Measurements from ENCODE around the gene RDH13. TPM values are rescaled to one million over a fixed set of nuclear protein-coding genes. Genes with fewer than 3 reads are reported as not detected.

The RDH13 gene
- total and polyA plus RNA-seq, 10 of the 15 experiments (the other 5 are each of a cell fraction or from before 2014, with no cell fraction given) = 1.3 to 11.6 (median 8.9) TPM

DNA sequence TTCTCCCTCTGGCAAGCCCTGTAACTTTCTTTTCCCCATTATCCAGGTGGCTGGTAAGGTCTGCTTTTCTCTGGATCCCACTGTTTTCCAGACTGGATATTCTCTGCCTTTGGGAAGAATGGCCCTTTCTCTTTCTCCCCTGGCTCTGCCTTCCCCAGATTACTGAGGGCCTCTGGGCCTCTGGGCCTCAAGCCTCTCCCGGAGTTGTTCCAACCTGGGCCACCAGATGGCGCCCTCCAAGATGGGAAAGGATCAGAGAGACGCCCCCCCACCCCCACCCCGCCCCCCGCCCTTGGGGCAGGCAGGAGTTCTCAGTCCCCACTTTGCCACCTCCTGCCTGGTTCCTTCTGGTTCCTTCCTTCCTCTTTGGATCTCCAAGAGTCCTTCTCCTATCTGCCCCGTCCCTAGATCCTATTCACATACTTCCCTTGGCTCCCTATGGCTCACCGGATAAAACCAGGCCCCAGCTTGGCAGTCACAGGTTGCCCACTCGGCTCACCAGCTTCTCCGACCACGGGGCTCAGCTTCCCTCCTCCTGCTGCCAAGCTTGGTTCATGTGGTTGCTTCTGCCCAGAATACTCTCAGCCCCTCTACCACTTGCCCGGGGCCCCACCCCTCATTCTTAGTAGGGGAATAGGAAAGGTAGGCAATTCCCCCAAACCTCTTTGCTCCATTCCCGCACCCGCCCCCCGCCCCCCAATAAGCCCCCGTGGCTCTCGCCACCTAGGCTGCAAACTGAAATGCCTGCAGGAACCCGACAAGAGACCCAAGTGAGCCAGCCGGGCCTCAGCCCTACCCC, 25.8 kb upstream of the RDH13 start (continued):
- TF ChIP-seq EGR1 (IDR thresholded peaks at IDR 0.05; ENCODE audit: borderline replicate concordance in 1 of 2, low read depth in 2 of 2, low read length in 2 of 2) = no peak
- TF ChIP-seq POU2F2 (IDR thresholded peaks at IDR 0.05; ENCODE audit: borderline replicate concordance, low read depth, low read length) = no peak
- no peak for TF ChIP-seq STAT1 (conservative IDR thresholded peaks at IDR 0.05)
- peak; percentile 50 for TF ChIP-seq RAD21 (IDR thresholded peaks at IDR 0.05; ENCODE audit: insufficient read depth, low read depth, low read length)
- TF ChIP-seq CEBPB (IDR thresholded peaks at IDR 0.05; ENCODE audit: borderline replicate concordance in 1 of 2, low read depth in 2 of 2, low read length in 2 of 2) = no peak

DNA sequence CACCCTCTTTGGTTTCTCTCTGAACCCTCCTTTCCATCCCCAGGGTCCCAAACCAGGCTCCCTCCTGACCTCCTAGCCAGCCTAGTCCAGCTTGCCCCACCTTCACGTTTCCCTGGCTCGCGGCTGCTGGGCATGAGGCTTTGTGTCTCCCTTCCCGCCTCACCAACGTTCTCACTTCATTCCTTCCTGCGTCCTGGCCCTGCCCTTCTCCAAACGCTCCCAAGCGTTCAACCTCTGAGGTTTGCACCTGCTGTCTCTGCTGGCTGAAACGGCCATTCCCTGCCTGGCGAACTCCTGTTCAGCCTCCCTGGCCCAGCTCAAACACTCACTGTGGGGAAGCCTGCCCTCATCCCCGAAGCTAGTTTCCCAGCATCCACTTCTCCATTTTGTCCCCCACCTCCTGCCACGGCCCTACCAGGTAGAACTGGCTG, 25.1 kb upstream of the RDH13 start:
- Histone ChIP-seq H3K9me3 (replicated peaks; ENCODE audit: control insufficient read depth, insufficient read depth, low read length) (no peaks in the 10 kb centered on the region), H3K4me2 (ENCODE audit: control insufficient read depth, insufficient read depth) (no peak overlapping the region), H3K4me3 (no peak overlapping the region), H3K9ac (ENCODE audit: control insufficient read depth, insufficient read depth, low read length) (no peak overlapping the region), H2AFZ (ENCODE audit: control insufficient read depth, low read depth, low read length) (no peak overlapping the region), H3K36me3 (ENCODE audit: control insufficient read depth in 2 of 2, insufficient read depth in 2 of 2, low read length in 1 of 2) (no peaks in the 10 kb centered on the region; a peak in 2 of 4 replicates), H3K27ac (ENCODE audit: control insufficient read depth, insufficient read depth) (no peak overlapping the region), H3K27me3 (replicated peaks in 1 of 2; ENCODE audit: control insufficient read depth in 2 of 2, insufficient read depth in 2 of 2, low read length in 1 of 2) (peaks cover 0 to 7% of the 10 kb centered on the region in 2 experiments; a peak in 2 of 4 replicates), H3K4me1 (ENCODE audit: control insufficient read depth, insufficient read depth, low read length) (0 out of 2 replicates have a peak, but pooled peaks cover 3% of the 10 kb centered on the region), H3K79me2 (ENCODE audit: control insufficient read depth, insufficient read depth, low read length) (no peaks in the 10 kb centered on the region), H4K20me1 (ENCODE audit: control insufficient read depth, insufficient read depth) (no peaks in the 10 kb centered on the region)
- no peak for ATAC-seq
- no peak for FAIRE-seq
- SMC1A ChIA-PET (ENCODE audit: uncharacterized antibody, unreplicated experiment) = interaction anchor here (0.6 to 1.3 kb wide), 2 partner anchors 434 to 602 kb away, joined by 3 read pairs; no protein-coding TSS in a partner anchor
- POLR2A ChIA-PET = no interaction called here
- RAD21 ChIA-PET (ENCODE audit: unreplicated experiment) = interaction anchor here (1.0 to 2.3 kb wide), 3 partner anchors 9 to 435 kb away, joined by 3 to 14 read pairs (median 3); no protein-coding TSS in a partner anchor
- in situ Hi-C loops (cut with MboI) (no loop called here), intact Hi-C loops (cut with micrococcal nuclease; ENCODE audit: unreplicated experiment) (no loop called here)
- no TSS peak for BruUV-seq (replicated peaks)
- CTCF ChIA-PET = interaction anchor here (0.6 to 3.2 kb wide), 16 partner anchors 11 to 718 kb away, joined by 3 to 18 read pairs (median 4); partner anchors contain the start of gene RDH13
- no peak for DNase-seq (ENCODE audit: low read depth, low spot score)
- 72% methylated on average over 12 of the region's 12 CpGs for WGBS (ENCODE audit: insufficient coverage, insufficient replicate concordance, low lambda C conversion rate, missing lambda C conversion rate)
- TF ChIP-seq ZNF384 (IDR thresholded peaks at IDR 0.05; ENCODE audit: borderline replicate concordance, low read depth, low read length) = no peak
- TF ChIP-seq, protein P1, sequence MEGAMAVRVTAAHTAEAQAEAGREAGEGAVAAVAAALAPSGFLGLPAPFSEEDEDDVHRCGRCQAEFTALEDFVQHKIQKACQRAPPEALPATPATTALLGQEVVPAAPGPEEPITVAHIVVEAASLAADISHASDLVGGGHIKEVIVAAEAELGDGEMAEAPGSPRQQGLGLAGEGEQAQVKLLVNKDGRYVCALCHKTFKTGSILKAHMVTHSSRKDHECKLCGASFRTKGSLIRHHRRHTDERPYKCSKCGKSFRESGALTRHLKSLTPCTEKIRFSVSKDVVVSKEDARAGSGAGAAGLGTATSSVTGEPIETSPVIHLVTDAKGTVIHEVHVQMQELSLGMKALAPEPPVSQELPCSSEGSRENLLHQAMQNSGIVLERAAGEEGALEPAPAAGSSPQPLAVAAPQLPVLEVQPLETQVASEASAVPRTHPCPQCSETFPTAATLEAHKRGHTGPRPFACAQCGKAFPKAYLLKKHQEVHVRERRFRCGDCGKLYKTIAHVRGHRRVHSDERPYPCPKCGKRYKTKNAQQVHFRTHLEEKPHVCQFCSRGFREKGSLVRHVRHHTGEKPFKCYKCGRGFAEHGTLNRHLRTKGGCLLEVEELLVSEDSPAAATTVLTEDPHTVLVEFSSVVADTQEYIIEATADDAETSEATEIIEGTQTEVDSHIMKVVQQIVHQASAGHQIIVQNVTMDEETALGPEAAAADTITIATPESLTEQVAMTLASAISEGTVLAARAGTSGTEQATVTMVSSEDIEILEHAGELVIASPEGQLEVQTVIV (IDR thresholded peaks at IDR 0.05; ENCODE audit: borderline replicate concordance, partially characterized antibody) = no peak
- no peak for TF ChIP-seq PAX8 (IDR thresholded peaks at IDR 0.05)
- no peak for TF ChIP-seq PML (IDR thresholded peaks at IDR 0.05; ENCODE audit: low read length)
- no peak for TF ChIP-seq HDAC2 (IDR thresholded peaks at IDR 0.05)
- no peak for TF ChIP-seq BCL11A (IDR thresholded peaks at IDR 0.05; ENCODE audit: low read depth, low read length)
- TF ChIP-seq, protein P2, sequence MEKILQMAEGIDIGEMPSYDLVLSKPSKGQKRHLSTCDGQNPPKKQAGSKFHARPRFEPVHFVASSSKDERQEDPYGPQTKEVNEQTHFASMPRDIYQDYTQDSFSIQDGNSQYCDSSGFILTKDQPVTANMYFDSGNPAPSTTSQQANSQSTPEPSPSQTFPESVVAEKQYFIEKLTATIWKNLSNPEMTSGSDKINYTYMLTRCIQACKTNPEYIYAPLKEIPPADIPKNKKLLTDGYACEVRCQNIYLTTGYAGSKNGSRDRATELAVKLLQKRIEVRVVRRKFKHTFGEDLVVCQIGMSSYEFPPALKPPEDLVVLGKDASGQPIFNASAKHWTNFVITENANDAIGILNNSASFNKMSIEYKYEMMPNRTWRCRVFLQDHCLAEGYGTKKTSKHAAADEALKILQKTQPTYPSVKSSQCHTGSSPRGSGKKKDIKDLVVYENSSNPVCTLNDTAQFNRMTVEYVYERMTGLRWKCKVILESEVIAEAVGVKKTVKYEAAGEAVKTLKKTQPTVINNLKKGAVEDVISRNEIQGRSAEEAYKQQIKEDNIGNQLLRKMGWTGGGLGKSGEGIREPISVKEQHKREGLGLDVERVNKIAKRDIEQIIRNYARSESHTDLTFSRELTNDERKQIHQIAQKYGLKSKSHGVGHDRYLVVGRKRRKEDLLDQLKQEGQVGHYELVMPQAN (conservative IDR thresholded peaks at IDR 0.05) = no peak
- TF ChIP-seq, protein P3, sequence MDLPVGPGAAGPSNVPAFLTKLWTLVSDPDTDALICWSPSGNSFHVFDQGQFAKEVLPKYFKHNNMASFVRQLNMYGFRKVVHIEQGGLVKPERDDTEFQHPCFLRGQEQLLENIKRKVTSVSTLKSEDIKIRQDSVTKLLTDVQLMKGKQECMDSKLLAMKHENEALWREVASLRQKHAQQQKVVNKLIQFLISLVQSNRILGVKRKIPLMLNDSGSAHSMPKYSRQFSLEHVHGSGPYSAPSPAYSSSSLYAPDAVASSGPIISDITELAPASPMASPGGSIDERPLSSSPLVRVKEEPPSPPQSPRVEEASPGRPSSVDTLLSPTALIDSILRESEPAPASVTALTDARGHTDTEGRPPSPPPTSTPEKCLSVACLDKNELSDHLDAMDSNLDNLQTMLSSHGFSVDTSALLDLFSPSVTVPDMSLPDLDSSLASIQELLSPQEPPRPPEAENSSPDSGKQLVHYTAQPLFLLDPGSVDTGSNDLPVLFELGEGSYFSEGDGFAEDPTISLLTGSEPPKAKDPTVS (IDR thresholded peaks at IDR 0.05; ENCODE audit: low read depth, low read length) = no peak
- TF ChIP-seq TARDBP (IDR thresholded peaks at IDR 0.05; ENCODE audit: borderline replicate concordance) = no peak

All from GM12878 (cell line).